B cell (primary cell): ENCODE results near the gene HES2. TPM values are rescaled to one million over a fixed set of nuclear protein-coding genes. Genes with fewer than 3 reads are reported as not detected.
A peak's percentile ranks its signal among the peaks of the same experiment; 100 is the strongest.

Source experiments
- ATAC-seq: fragments of 200-7000 bp; cut with Tn5 transposase; one replicate; pipeline ENCODE4 v1.10.0; 2021; ENCODE audit warnings: low read depth, mild to moderate bottlenecking, moderate number of reproducible peaks, moderate library complexity
- CTCF ChIA-PET: fragments of 350-600 bp; sonication (Branson Sonifier 250); formaldehyde crosslinking; loops from one replicate; lab custom pipeline; 2021; ENCODE audit warnings: antibody characterized with exemption, inconsistent platforms; lab: Charles Lee
- POLR2A ChIA-PET: fragments of 350-600 bp; sonication (Branson Sonifier 250); formaldehyde crosslinking; loops from one replicate; lab custom pipeline; 2021; ENCODE audit warnings: antibody characterized with exemption; lab: Charles Lee
- DNase-seq: peaks from one replicate; pipeline ENCODE4 v3.0.0; 2013
- H2AFZ ChIP-seq: 2 replicates; pipeline ENCODE4 v1.6.1; 2012; ENCODE audit warnings: mild to moderate bottlenecking, low read depth, low read length; ENCODE audit not compliant: insufficient read depth, poor library complexity, severe bottlenecking
- H3K27ac ChIP-seq, 2 donors: 1 replicate in 1 of 2; 2 replicates in 1 of 2; pipeline ENCODE4 v1.5.1; 2012 to 2013; ENCODE audit warnings: low read length in 2 of 2, mild to moderate bottlenecking in 2 of 2, moderate library complexity in 1 of 2
- H3K27me3 ChIP-seq, 4 experiments: fragments of 200-600 bp in 1 of 4; sonication (generic) in 1 of 4; replicated peaks in 1 of 4; 1 replicate in 2 of 4; 2 replicates in 2 of 4; pipeline versions ENCODE4 v1.6.1 to v1.7.0; 2013 to 2016; ENCODE audit warnings: low read length in 3 of 4, mild to moderate bottlenecking in 2 of 4, mixed read lengths in 1 of 4, moderate library complexity in 1 of 4; ENCODE audit not compliant: insufficient read depth in 4 of 4, control insufficient read depth in 3 of 4; ENCODE audit errors: control extremely low read depth in 1 of 4
- H3K36me3 ChIP-seq, 2 experiments: replicated peaks in 1 of 2; 1 replicate in 1 of 2; 2 replicates in 1 of 2; pipeline versions ENCODE4 v1.6.1 to v1.7.1; 2013; ENCODE audit warnings: low read length in 1 of 2; ENCODE audit not compliant: insufficient read depth in 2 of 2, control insufficient read depth in 1 of 2; ENCODE audit errors: control extremely low read depth in 1 of 2, extremely low read depth in 1 of 2
- H3K4me1 ChIP-seq, 2 donors: fragments of 200-600 bp in 1 of 2; sonication (generic) in 1 of 2; 1 replicate in 1 of 2; 2 replicates in 1 of 2; pipeline versions ENCODE4 v1.5.1 to v1.6.1; 2013 to 2017; ENCODE audit warnings: low read length in 2 of 2; ENCODE audit not compliant: control insufficient read depth in 2 of 2, insufficient read depth in 2 of 2
- H3K4me2 ChIP-seq: replicated peaks from 2 replicates; pipeline ENCODE3; 2012; ENCODE audit warnings: mild to moderate bottlenecking, low read depth, low read length; ENCODE audit not compliant: poor library complexity, severe bottlenecking
- H3K4me3 ChIP-seq, 5 experiments: fragments of 200-600 bp in 1 of 5; sonication (generic) in 1 of 5; 1 replicate in 3 of 5; 2 replicates in 2 of 5; pipeline versions ENCODE4 v1.5.1 to v1.7.0; 2011 to 2016; ENCODE audit warnings: low read length in 4 of 5, mild to moderate bottlenecking in 4 of 5, low read depth in 2 of 5, control low read depth in 1 of 5, moderate library complexity in 1 of 5; ENCODE audit not compliant: insufficient read depth in 1 of 5; ENCODE audit errors: control extremely low read depth in 1 of 5, extremely low read depth in 1 of 5
- H3K79me2 ChIP-seq: fragments of 200-600 bp; sonication (generic); one replicate; pipeline ENCODE4 v1.6.0; 2016; ENCODE audit warnings: low read length; ENCODE audit not compliant: control insufficient read depth, insufficient read depth
- H3K9ac ChIP-seq: fragments of 200-600 bp; sonication (generic); 2 replicates; pipeline ENCODE4 v1.6.1; 2017; ENCODE audit warnings: mild to moderate bottlenecking, low read length, moderate library complexity
- H3K9me3 ChIP-seq, 3 donors: one replicate each; pipeline versions ENCODE4 v1.6.1 to v1.7.1; 2013; ENCODE audit warnings: low read length in 2 of 3; ENCODE audit not compliant: control insufficient read depth in 2 of 3, insufficient read depth in 1 of 3; ENCODE audit errors: control extremely low read depth in 1 of 3
- H4K20me1 ChIP-seq: 2 replicates; pipeline ENCODE4 v1.6.0; 2012; ENCODE audit warnings: mild to moderate bottlenecking, low read length; ENCODE audit not compliant: insufficient read depth, control insufficient read depth, poor library complexity, severe bottlenecking
- H3K27ac Mint-ChIP-seq: one replicate; pipeline ENCODE4 v1.8.0; 2021; ENCODE audit warnings: mixed read lengths
- H3K27me3 Mint-ChIP-seq: one replicate; pipeline ENCODE4 v1.8.0; 2021; ENCODE audit warnings: mixed read lengths
- H3K4me1 Mint-ChIP-seq: one replicate; pipeline ENCODE4 v1.8.0; 2021; ENCODE audit warnings: mixed read lengths
- H3K4me3 Mint-ChIP-seq: one replicate; pipeline ENCODE4 v1.8.0; 2021; ENCODE audit warnings: mixed read lengths
- H3K9me3 Mint-ChIP-seq: one replicate; pipeline ENCODE4 v1.8.0; 2022; ENCODE audit warnings: mixed read lengths; ENCODE audit not compliant: insufficient read depth
- EZH2 ChIP-seq: IDR thresholded peaks from 2 replicates; pipeline ENCODE4 v1.6.1; 2012; ENCODE audit warnings: borderline replicate concordance, low read depth, mild to moderate bottlenecking, moderate library complexity, low read length; ENCODE audit not compliant: insufficient read depth, poor library complexity, severe bottlenecking
- WGBS: methylation state at CpG from one replicate; pipeline ENCODE4 v1.1.5; 2013; ENCODE audit warnings: missing lambda C conversion rate; ENCODE audit not compliant: insufficient coverage; 5-methylcytosine and 5-hydroxymethylcytosine counted together
- intact Hi-C: fragments of 100-400 bp; cut with micrococcal nuclease; formaldehyde crosslinking; loops from one replicate; pipeline ENCODE4 v1.10.0; 2022
- polyA plus RNA-seq: library from polyadenylated mRNA; depleted of rRNA; stranded (reverse); fragments of >200 nt; gene quantifications from 2 replicates; pipeline ENCODE4 v1.2.3, GENCODE V29; 2012
- total RNA-seq, 2 donors: library from RNA; stranded (reverse); fragments of 120-200 nt in 1 of 2; gene quantifications; 1 replicate in 1 of 2; 2 replicates in 1 of 2; pipeline versions ENCODE4 v1.2.3 to v1.2.4, GENCODE V29; 2013 to 2022
- TF ChIP-seq, protein P1 (sequence below): fragments of 200-600 bp; IDR thresholded peaks from one replicate; pipeline ENCODE4 v1.8.0; 2022; ENCODE audit warnings: antibody characterized with exemption, mild to moderate bottlenecking

Gene HES2
- total and polyA plus RNA-seq, 2 donors (not counting 1 experiment from before 2014, with no cell fraction given) = not detected

DNA sequence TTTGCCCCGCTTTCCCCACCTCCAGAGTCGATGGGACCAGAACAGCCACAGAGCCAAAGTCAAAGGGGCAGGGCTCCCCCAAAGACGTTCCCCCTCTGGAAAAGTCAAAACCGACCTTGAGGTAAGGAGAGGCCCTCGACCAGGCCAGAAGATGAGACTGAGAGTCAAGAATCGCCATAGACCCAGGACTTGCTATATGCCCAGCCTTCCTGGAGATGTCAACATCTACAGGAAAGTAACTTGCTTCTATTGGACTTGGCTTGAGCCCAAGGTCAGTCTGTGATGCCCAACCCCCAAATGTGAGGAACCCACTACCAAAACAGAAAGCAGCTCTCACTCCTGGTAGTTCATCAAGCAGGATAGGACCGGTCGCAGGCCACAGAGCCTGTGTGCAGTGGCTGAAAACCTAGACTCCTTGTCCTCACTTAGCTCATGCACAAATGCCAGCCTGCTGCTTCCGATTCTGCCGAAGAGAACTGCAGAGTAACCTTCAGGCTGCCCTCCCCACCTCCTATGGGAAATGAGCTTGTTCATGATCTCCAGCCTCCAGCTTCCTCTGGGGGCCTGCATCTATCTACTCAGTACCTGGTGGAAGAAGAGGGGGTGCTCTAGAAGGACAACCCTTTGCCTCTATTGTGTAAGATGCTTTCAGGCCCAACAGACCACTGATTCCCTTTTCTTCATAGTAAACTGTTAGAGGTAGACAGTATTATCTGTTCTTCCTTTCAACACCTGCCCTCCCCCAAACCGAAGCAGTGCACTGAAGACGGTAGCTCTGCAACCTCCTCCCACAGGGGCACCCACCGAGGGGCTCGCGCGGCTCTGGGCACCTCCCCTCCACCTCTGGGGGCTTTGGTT, 27.5 kb downstream of the HES2 start:
- ATAC-seq (no peak), DNase-seq (peak; percentile 21)
- H3K4me1 ChIP-seq = peaks cover 15 to 20% of the 10 kb centered on the region in 2 donors
- 43% methylated on average over 14 of the region's 16 CpGs for WGBS
- peak overlapping the region in 3 of 5 experiments; percentile 23 to 80 (median 54) for H3K4me3 ChIP-seq
- H3K27me3 Mint-ChIP-seq = no peaks in the 10 kb centered on the region
- no peaks in the 10 kb centered on the region for H4K20me1 ChIP-seq
- POLR2A ChIA-PET = interaction anchor here (0.6 kb wide), 2 partner anchors 360 to 365 kb away, joined by 5 to 7 read pairs; no protein-coding TSS in a partner anchor
- H3K36me3 ChIP-seq = no peaks in the 10 kb centered on the region
- peak overlapping the region; percentile 76 for H3K4me3 Mint-ChIP-seq
- H3K27ac ChIP-seq = no peak overlapping the region
- peak overlapping the region; percentile 85 for H3K4me2 ChIP-seq
- peak overlapping the region; percentile 86 for H2AFZ ChIP-seq
- intact Hi-C loops = loop anchor here (2.0 to 5.0 kb wide), 2 partner anchors 35 to 309 kb away; partner anchors contain the start of gene DNAJC11
- peaks cover 0 to 15% (median 0%) of the 10 kb centered on the region in 4 experiments for H3K27me3 ChIP-seq
- peaks cover 16% of the 10 kb centered on the region for H3K4me1 Mint-ChIP-seq
- H3K79me2 ChIP-seq = no peaks in the 10 kb centered on the region
- H3K27ac Mint-ChIP-seq = peak overlapping the region; percentile 50
- H3K9ac ChIP-seq = peak overlapping the region; percentile 54
- H3K9me3 Mint-ChIP-seq = no peaks in the 10 kb centered on the region
- CTCF ChIA-PET = interaction anchor here (1.5 kb wide), 2 partner anchors 11 to 146 kb away, joined by 4 read pairs; no protein-coding TSS in a partner anchor
- no peaks in the 10 kb centered on the region for H3K9me3 ChIP-seq
- TF ChIP-seq EZH2 = no peak
- TF ChIP-seq, protein P1, sequence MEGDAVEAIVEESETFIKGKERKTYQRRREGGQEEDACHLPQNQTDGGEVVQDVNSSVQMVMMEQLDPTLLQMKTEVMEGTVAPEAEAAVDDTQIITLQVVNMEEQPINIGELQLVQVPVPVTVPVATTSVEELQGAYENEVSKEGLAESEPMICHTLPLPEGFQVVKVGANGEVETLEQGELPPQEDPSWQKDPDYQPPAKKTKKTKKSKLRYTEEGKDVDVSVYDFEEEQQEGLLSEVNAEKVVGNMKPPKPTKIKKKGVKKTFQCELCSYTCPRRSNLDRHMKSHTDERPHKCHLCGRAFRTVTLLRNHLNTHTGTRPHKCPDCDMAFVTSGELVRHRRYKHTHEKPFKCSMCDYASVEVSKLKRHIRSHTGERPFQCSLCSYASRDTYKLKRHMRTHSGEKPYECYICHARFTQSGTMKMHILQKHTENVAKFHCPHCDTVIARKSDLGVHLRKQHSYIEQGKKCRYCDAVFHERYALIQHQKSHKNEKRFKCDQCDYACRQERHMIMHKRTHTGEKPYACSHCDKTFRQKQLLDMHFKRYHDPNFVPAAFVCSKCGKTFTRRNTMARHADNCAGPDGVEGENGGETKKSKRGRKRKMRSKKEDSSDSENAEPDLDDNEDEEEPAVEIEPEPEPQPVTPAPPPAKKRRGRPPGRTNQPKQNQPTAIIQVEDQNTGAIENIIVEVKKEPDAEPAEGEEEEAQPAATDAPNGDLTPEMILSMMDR = no peak

DNA sequence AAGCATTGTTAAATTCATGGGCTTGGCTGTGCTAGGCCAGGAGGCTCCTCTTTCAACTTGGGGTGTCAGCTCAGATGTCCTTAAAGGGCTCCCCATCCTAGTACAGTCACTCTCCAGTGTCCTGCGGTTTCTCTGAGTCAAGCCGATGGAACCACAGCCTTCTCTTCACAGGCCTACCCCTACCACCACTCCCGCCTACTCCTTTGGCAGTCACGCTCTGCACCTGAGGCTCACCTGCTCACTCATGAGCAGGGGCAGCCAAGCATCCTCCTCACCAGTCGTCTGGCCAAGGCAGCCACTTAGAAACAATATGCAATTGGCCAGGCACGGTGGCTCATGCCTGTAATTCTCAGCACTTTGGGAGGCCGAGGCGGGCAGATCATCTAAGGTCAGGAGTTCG, 29.7 kb downstream of the HES2 start:
- H3K27me3 ChIP-seq = peaks cover 0 to 15% (median 0%) of the 10 kb centered on the region in 4 experiments
- H3K9ac ChIP-seq = no peak overlapping the region
- H3K4me2 ChIP-seq = no peak overlapping the region
- H2AFZ ChIP-seq = no peak overlapping the region
- peaks cover 14% of the 10 kb centered on the region for H3K4me1 Mint-ChIP-seq
- H3K4me3 ChIP-seq = no peak overlapping the region
- no peaks in the 10 kb centered on the region for H3K79me2 ChIP-seq
- WGBS = 96% methylated on average over 8 of the region's 9 CpGs
- no peaks in the 10 kb centered on the region for H3K27me3 Mint-ChIP-seq
- H3K4me3 Mint-ChIP-seq = no peak overlapping the region
- no peak overlapping the region for H3K27ac ChIP-seq
- ChIA-PET POLR2A (no interaction called here), CTCF (no interaction called here)
- ATAC-seq (no peak), DNase-seq (no peak)
- H4K20me1 ChIP-seq = no peaks in the 10 kb centered on the region
- H3K27ac Mint-ChIP-seq = no peak overlapping the region
- TF ChIP-seq, protein P1 = no peak
- no peak for TF ChIP-seq EZH2
- H3K9me3 Mint-ChIP-seq = no peaks in the 10 kb centered on the region
- no peaks in the 10 kb centered on the region for H3K36me3 ChIP-seq
- intact Hi-C loops = loop anchor here (5.0 kb wide), 1 partner anchor 33 kb away; no protein-coding TSS in a partner anchor
- H3K9me3 ChIP-seq = no peaks in the 10 kb centered on the region
- peaks cover 15 to 20% of the 10 kb centered on the region in 2 donors for H3K4me1 ChIP-seq
